GM19023 (cell line): ENCODE data around the gene TMEM63A.
"Not testable (repeated sequence)": the region's sequence is repeated elsewhere in the genome, so short reads cannot be mapped to it uniquely, and the experiment has no call there.

Source experiments
- ATAC-seq: cut with Tn5 transposase; IDR thresholded peaks from one replicate; pipeline ENCODE4 v1.9.1; 2021; ENCODE audit warnings: mild to moderate bottlenecking, moderate library complexity; ENCODE audit not compliant: unreplicated experiment

The TMEM63A gene

GRCh38 chr1:225909477-225909876 lies 27.3 kb upstream of the TMEM63A start:
- no peak for ATAC-seq

DNA sequence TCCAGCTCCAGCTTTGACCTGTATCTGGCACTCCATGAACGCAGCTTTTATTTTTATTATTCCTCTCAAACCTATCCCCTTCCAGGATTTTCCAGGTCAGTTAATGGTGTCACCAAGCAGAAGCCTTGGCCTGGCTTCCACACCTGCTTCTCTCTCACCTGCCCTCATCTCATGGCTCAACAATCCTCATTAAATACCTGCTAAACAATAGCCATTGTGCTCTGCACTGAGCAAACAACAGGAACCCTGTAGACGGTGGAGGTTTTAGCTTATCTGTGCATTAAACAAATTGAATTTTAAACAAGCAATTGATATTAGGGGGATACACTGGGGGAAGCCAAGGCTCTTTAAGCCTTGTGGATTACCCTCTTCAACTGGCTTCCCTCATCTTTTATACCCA lies 26.6 kb upstream of the TMEM63A start:
- ATAC-seq = no peak

DNA sequence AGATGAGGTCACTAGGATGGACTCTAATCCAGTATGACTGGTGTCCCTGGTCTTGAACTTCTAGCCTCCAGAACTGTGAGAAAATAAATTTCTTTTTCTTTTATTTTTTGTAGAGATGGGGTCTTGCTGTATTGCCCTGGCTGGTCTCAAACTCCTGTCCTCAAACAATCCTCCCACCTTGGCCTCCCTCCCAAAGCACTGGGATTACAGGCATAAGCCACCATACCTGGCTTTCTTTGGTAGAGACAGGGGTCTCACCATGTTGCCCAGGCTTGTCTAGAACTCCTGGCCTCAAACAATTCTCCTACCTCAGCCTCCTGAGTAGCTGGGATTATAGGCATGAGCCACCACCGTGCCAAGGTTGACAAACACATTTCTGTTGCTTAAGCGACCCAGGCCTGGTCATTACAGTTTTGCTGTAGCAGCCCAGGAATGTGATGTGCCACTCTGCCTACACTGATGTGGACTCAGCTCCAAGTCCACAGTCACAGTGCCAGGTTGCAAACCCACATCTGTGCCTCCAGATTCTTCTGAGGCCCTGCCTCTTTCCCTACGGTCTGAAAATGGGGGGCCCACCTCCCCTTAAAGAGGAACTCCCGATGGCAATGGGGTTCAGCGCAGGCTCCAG lies 25.9 kb upstream of the TMEM63A start:
- no peak for ATAC-seq

GRCh38 chr1:225907341-225907740 lies 25.2 kb upstream of the TMEM63A start:
- ATAC-seq = no peak

DNA sequence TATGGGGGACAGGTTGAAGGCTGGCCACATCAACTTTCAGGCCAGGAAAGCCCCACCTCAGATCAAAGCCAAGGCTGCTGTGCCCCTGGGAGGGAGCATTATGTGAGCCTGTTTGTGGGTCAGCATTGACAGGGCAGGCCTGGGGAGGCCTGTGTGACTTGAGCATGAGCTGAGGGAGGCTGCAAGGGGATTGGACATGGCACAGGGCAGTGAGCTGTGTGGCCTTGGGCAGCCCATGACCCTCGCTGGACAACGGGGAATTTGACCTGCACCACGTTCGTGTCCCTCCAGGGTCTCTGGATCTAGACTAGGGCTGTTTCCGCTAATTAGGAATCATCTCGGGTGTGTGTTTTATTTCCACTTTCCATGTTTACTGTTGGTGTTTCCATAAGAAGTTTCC lies 24.3 kb upstream of the TMEM63A start:
- ATAC-seq = no peak

DNA sequence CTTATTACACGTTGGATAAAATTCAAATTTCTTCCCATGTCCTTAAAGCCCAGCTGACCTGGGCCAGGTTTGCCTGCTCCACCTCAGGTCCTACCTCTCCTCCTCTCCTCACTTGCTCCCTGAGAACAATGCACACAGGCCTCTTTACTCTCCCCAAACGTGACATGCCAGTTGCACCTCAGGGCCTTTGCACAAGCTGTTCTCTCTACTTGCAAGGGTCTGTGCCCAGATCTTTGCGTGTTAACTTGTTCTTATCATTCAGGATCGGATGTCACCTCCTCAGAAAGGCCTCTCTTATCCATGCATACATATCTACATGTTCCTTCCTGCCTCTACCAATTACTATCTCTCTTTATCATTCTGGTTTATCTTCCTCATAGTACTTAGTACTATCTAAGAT lies 21.4 kb upstream of the TMEM63A start:
- ATAC-seq = no peak

DNA sequence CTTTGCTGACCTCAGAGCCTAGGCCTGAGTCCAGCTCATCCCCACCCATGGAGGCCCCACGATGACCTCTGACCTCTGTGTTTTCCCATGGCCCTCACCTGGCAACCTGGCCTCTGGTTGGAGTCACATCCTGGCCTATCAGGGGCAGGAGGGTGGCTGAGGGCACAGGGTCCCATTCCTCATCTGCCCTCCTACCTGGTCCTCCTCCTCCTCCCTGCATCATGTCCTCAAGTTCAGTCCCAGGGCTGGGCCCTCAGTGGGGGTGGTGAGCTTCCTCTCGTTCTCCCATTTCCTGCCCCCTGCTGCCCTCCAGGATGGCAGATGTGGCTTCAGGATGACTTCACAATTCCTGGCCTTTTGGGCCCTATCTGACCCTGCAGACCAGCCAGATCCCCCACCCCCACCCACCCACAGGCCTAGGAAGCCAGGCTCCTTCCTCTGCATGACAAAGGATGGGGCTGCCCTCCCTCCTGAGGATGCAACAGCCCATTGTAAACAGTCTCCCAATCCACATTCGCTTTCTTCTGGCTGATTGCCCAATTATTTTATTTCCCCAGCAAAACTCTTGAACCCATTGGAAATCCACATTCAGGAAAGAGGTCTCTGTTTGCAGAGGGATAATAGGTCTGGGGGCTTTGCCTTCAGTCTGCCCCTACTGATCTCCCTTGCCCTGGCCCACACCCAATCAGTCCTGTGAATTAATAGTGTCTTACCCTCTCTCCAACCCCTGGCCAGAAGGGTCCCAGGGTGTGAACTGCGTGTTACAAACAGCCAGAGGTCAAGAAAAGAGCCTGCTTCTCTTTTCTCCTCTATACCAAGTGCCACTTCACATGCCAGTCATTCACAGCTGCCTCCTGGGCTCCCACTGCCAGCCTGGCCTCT lies 17.1 kb upstream of the TMEM63A start:
- no peak for ATAC-seq

DNA sequence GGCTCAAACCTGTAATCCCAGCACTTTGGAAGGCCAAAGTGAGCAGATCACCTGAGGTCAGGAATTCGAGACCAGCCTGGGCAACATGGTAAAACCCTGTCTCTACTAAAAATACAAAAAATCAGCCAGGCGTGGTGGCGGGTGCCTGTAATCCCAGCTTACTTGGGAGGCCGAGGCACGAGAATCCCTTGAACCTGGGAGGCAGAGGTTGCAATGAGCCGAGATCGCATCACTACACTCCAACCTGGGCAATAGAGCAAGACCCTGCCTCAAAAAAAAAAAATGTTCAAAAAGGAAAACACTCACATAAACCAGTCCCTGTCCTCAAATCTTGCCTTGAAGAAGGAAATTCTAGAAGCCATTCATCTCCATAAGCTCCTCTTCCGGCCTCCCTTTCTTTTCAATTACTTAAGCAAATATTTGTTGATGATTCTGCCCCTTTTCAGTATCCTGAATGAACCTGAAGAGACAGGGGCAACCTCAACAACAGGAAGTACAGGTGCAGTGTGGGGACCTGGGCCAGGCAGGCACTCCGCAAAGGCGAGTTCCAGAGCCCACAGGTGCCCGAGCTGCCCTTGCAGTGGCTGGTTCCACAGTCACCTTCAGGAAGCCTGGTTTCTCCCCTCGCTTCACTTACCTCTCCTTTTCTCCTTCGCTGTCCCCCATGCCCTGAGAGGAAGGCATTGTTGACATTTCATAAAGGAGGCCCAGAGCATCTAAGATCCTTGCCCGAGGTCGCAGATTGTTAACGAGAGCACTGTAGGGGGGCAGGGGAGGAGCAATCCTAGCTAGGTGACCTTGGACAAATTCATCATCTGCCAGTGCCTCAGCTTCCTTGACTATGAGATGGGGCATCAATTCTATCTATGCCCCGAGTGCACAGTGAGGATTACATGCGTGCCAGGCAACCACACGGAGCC lies 15.7 kb upstream of the TMEM63A start:
- no peak for ATAC-seq

DNA sequence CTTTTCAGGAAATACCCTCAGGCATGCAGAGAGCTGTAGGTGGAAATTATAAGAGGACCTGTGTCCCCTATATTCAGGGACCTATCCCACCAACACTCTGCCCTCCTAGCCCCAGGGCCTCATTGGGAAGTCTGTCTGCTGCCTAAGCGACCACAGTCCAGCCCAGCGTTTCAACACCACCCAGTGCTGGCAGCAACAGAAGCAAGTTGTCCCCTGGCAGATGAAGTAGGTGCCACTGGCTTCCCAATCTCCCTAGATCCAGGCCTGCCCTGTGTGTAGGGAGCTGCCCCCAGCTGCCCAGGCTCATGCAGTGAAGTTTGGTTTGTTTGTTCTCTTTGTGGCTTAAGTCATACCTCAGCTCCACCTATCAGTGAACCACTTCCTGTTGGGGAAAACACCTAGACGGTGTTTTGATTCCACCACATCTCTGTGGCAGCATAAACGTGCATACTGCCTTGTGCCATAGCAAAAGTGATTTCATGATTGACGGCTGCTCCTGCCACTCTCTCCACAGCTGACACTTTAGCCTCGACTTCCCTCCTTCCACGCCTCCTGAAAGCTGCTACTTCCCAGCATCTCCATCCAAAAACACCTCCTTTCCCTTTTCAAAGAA lies 14.9 kb upstream of the TMEM63A start:
- peak; percentile 100 for ATAC-seq

DNA sequence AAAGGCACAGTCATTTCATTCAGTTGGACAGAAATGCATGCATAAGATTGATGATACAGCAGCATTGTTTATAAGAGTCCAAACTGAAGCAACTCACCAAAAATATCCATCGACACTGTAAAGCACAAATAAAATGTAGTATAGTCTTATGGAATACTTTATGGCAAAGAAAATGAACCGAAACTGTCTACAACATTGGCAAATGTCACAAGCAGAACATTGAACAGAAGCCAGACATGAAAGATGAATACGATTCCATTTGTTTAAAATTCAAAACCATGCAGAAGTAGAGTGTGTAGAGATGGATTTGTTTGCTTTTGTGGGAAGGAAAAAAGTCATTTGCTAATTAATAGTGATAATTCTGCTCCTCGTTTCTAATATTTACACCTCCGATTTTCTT lies 14.3 kb upstream of the TMEM63A start:
- no peak for ATAC-seq

DNA sequence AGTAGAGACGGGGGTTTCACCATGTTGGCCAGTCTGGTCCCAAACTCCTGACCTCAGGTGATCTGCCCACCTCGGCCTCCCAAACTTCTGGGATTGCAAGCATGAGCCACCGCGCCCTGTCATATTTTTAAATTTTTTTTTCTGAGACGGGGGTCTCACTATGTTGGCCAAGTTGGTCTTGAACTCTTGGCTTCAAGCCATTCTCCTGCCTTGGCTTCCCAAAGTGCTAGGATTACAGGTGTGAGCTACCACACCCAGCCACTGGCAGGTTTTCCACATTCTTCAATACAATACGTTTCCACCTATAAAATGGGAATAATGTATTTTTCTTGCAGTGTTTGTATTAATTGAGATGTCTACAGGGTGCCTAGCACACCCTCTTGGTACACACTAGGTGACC lies 10.1 kb upstream of the TMEM63A start:
- ATAC-seq = no peak

- no peak for ATAC-seq
These were observed 9.2 kb upstream of the TMEM63A start for GRCh38 chr1:225891229-225891972.

GRCh38 chr1:225890346-225891228 lies 8.4 kb upstream of the TMEM63A start:
- no peak for ATAC-seq

- ATAC-seq = no peak
These were observed 7.6 kb upstream of the TMEM63A start for GRCh38 chr1:225889743-225890142.

- ATAC-seq = no peak
These were observed 6.9 kb upstream of the TMEM63A start, which contains the start of gene LEFTY1 for GRCh38 chr1:225888898-225889601. Gene LEFTY1 (minus strand): TSS chr1:225889146. CDS start chr1:225889066, 80 bp downstream.

DNA sequence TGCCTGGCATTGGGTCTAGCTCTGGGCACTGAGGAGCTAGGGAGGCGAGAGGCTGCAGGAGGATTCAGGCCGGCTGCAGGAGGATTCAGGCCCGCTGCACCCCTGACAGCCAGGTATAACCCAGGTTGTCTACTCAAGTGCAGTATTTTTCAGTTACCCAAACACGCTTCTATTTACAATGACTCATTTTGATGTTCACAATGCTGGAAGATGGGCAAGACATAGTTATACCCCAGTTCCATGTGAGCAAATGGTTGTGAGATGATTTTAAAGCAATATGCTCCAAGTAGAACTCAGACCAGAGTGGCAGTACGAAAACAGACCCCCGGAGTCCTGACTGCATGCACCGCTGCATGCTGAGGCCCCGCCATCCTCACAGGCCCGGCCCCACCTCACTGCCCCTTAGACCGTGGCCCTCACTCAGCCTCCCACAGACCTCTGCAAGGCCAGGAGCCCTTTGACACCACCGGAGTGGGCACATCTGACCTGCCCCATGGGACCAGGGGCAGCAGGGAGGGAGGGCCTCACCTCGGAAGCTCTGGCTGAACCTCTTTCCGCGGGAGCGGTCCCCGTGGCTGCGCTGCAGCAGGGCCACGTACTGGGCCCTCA lies 6.2 kb upstream of the TMEM63A start:
- ATAC-seq = no peak

GRCh38 chr1:225887554-225888288 lies 5.5 kb upstream of the TMEM63A start:
- ATAC-seq = not testable (repeated sequence)

GRCh38 chr1:225887030-225887314 lies 4.8 kb upstream of the TMEM63A start:
- ATAC-seq = no peak
